Muscle of arm (tissue), 12 donors: Measurements from ENCODE around the gene THTPA. TPM values are rescaled to one million over a fixed set of nuclear protein-coding genes. Genes with fewer than 3 reads are reported as not detected.

ENCODE experiments used
- DNase-seq: peaks from one replicate; pipeline ENCODE4 v3.0.0-alpha.2; 2013
- polyA plus RNA-seq, 12 donors: library from polyadenylated mRNA; unstranded; fragments of 120-200 nt; gene quantifications; one replicate each; pipeline ENCODE4 v1.2.1, GENCODE V29; 2013; ENCODE audit not compliant: insufficient read length in 12 of 12

The THTPA gene
- polyA plus RNA-seq, 12 donors: 8.9 to 14.0 (median 11.1) TPM; not detected in 2

DNA sequence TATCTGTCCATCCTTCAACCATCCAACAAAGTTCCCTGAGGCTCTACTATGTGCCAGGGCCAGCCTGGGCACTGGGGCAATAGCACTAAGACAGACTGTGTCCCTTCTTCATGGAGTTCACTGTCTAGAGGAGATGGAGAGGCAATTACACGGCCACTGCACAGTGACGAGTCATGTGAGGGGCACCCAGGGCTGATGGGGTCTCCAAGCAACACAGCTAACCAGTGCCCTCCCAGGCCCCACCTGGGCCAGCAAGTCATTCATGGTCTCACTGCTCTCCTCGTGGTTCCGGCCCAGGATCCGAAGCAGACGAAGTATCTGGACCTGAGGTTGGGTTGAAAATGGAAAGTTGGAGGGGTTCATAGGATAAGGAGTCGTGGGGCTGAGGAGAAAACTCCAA lies 8.8 kb downstream of the THTPA start:
- no peak for DNase-seq

DNA sequence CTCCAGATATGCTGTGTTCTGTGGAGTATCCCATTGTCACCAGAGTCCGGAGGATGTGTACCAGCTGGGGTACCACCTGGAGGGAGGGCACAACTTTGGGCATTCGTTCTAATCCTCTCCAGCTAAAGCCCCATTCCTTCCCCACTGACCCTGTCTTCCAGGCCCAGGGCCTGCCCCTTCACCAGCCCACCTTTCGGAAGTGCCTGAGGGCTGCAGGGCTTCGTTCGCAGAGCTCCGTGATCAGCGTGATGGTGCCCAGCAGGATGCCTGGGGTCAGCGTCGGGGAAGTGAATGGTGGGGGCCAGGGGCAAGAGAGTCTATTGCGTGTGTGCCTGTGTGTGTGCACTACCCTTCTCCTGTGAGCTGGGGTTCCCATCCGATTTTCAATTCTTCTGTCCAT lies 9.6 kb downstream of the THTPA start:
- DNase-seq: no peak

DNA sequence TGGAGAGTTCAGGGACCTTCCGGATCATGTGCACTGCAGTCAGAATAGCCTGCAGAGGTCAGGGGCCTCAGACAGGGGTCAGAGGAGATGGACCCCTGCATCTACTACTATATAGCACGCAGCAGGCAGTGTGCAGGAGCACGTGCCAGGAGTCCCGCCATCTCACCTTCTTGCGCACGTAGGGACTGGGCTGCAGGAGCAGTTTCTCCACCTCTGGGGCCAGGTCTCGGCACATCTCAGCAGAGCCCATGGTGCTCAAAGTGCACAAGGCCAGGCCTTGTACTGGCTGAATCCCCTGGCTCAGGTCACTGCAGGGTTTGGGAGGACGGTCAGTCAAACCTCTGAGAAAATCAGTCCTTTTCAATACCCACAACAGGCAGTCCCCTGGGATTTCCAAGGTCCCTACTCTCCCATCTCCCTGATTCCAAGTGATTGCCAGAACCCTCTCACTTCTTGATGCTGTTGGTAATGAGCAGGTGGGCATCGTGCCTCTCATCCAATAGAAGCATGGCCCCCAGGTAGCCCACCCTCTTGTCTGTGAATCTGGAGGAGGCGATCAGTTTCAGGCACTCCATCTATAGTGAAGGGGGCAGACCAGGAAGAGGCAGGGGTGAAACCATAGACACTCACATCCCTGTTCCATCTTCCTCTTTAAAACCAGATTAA lies 10.2 kb downstream of the THTPA start:
- no peak for DNase-seq

DNA sequence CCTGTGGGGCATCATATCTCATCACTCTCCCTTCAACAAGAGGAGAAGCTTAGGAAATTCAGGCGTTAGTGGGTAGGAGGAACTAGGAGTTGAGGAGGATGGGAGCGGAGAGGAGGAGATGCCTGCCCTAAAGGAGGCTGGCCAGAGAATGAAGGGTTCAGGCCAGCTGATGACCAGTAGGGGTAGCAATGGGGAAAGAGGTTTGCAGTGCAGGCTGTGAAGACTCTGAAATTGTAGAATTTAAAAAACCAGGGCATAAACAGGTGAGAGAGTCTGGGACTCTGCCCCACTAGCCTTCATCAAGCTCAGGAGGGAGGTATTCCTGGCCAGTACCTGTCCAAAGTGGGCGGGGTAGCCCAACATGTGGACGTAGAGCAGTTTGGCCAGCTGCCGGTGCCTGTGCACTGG lies 10.7 kb downstream of the THTPA start:
- DNase-seq: no peak

DNA sequence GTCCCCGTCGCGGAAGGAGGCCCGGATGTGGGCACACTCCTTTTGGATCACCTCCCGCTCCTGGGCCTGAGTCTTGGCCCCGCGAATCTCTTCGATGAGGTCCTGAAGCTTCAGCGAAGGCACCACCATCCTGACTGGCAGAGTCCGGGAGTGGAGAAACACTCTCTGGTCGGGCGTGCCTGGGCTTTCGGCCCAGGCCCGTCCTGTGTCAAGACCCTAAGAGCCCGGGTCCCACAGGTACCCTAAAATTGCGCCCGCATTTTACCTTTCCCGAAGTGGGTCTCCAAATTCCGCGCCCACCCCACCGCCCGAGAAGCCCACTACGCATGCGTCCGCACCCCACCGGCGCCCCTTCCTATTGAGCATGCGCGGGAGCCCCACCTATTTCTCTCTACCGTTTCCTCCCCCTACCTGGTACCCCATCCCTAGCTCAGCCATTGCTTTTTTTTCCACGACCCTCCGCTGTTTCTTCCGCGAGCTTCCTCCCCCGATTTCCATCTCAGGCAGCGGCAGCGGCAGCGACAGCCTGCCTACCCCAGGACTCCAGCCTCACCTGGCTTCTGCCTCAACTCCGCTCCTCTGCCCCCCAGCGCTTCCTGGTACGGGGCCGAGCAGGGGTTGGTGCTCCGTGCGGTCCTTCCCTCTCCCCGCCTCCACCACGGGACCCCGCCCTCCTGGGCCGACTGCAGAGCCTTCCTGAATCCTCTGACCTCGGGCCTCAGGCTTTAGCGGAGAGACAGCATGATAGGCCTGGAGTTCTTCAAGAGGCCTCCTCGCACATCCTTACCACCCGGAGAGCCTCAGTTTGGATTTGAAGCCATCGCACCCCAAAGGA lies 11.3 kb downstream of the THTPA start, which contains the start of gene AP1G2:
AP1G2 (minus strand) TSS at position 606 of the 835 bp plus-strand sequence; CDS start at position 129, 477 bp downstream.
- DNase-seq: peak; percentile 69

DNA sequence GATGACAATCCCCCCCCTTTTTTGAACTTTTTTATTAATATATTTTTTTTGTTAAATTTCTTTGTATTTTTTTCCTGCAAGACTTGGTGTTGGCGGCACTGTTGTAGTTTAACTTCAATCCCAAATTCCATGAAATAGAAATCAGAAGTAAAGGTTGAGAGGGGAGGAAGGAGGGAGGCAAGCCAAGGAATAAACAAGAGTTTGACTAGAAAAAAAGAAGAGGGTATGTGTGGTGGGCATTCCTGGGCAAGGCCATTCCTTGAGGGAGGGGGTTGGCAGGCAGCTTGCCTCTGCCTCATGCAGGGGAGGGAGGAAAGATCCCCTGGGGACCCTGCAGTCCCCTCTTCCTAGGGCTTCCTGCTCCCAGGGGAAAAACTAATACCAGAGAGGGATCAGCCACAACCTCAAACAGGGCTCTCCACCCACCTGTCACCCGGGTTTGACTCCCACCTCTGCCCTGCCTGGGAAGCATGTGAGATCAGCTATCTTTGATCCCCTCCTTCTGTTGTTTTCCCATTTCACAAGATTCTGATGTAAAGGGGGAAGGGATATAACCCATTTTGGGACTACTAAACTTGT lies 12.0 kb downstream of the THTPA start:
- no peak for DNase-seq

DNA sequence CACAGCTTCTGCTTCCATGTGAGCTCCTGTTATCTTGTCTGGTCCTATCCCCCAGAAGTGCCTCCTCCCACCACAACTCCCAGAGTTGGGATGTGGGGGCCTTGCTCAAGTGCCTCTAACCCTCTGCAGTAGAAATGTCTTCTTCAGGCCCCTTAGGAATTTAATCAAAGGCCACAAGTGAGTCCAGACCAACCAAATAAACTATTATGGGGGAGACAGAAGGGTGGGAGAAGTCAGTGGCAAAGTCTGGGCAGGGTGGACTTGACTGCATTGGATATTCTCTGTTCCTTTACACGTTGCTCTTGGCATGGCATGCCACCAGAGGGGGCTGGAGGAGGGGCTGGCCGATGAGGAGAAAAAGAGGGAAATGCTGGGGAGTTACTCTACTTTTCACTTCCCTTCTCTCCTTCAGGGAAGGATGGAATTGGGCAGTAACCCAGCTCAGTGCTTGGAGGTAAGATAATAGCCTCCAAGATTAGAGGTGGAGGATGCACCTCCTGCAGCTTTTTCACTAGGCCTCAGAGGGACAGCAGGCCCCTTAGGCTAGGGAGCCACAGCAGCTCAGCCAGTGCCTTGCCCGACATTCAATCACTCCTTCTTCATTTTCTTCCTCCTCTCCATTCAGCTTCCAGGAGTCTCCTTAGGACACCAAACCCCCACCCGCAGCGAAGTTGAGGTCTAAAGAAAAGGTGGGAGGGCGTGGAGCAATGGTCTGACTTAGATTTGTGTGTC lies 12.7 kb downstream of the THTPA start:
- no peak for DNase-seq

DNA sequence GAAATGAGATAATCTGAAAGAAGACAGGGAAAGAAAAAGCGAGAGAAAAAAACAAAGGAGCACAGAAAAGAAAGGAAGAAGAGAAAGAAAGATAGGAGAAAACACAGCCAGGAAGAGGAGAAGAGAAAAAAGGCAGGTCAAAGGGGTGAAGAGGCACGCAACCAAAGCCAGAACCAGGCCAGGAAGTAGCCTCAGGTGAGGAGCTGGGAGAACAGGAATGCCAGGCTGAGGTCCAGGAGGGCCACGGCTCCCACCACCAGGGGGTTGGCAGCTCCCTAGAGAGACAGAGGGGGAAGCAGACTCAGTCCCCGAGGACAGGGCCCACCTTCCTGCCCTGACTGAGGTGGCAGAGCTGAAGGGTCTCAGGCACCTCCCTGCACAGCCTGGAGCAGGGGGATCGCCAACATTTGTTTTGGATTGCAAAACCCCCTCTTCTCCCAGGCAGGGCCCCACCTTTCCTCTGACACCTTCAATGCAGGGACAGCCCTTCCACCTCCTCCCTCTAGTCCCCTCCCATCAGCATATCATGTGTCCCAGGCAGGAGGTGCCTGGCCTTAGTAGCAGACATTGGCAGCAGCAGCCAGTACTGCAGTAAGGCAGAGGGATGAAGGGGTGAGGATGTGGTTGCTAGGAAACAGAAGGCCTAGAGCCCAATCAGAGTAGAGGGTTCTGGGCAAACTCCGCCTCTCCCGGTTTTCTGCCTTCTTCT lies 13.5 kb downstream of the THTPA start:
- DNase-seq: no peak

DNA sequence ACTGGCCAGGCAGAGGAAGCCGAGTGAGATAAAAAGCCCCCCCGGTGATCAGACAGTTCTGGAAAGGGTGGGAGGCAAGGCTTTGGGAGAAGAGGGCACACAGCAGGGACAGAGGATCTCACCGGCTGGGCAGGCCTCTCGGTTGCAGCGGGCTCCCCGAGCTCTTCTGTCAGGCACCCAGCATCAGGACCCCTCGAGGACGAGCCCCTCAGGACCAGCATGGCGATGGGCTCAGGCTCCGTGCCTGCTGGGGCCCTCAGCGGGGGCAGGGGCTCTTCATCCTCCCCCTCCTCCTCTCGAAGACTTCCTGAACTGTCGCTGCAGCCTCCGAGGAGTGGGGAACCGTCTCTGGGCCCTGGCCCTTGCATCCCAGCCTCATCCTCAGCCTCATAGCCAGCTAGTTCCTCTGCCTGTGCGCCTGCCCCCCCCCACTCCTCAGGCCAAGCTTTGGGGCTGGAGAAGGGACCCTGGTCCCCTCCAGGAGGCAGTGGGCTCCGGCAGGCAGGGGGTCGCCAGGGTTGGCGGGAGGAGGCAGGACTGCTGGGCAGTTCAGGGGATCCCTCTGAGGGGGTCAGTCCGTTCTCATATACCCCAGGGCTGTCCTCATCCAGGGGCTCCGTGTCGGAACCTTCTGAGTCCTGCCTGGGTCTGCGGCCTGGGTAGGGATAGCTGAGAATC lies 14.9 kb downstream of the THTPA start:
- DNase-seq: no peak

DNA sequence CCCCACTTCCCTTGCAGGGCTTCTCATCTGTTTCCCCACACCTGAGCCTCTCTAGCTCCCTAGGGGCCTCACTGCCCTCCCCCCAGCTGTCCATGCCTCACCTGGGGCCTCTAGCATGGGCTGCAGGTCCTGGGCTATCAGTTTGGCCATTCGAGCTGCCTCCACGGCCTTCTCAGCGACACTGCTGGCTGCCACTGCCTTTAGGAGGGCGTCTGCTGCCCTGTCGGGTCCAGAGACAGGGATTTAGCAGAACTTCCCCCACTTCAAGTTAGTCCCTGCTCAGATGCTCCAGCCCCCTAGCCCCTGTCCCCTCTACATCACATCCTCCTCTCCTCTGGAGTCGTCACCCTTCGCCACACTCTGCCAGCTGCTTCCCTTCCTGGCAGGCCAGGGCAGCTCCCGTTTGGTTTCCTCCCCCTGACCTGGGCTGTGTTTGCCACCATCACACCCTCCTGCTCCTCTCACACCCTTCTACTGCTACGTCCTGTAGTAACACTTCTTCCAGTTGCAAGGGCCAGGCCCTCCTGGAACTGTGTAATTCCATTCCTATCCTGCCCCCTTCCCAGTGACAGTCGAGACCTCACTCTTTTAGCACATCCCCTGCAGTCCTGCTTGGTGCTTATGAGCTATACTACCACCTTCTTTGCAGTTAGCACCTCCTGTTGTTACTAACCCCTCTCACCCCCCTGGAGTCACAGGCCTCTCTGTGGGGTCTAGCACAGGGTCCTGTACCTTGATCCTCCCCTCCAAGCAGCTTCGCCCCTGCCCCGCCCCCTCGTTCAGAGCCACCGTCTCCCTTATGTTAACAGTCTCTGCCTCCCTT lies 15.8 kb downstream of the THTPA start:
- no peak for DNase-seq

DNA sequence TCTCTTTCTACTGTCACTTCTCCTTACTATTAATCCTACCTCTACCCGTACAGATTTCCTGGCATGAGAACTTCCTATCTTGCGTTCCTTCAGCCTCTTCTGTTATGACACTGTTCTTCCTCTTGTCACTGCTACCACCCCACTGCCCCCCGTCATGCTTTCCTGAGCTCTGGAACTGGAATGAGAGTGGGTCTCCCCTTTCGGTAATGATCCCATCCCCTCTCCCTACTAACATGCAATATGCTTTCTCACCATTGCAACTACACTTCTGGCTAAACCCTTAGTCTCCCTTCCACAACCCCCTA lies 16.4 kb downstream of the THTPA start:
- no peak for DNase-seq

DNA sequence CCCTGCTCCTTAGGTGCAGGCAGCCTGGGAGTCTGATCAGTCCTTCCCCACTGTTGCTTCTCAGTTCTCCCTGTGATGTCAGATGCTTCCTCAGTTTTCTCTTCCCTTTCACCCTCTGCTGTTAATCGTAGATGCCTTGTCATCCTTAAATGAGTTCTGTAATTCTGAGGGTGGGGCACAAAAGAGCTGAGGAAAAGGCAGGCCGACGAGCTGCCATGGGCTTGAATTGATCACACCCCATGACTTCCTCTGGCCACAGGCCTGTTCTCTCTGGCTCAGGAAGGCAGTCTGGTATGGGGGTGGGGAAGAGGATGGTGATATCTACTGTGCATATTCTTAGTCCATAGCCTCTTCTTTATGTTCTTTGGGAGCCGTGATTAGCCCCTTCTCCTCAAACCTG lies 16.8 kb downstream of the THTPA start:
- DNase-seq: no peak

DNA sequence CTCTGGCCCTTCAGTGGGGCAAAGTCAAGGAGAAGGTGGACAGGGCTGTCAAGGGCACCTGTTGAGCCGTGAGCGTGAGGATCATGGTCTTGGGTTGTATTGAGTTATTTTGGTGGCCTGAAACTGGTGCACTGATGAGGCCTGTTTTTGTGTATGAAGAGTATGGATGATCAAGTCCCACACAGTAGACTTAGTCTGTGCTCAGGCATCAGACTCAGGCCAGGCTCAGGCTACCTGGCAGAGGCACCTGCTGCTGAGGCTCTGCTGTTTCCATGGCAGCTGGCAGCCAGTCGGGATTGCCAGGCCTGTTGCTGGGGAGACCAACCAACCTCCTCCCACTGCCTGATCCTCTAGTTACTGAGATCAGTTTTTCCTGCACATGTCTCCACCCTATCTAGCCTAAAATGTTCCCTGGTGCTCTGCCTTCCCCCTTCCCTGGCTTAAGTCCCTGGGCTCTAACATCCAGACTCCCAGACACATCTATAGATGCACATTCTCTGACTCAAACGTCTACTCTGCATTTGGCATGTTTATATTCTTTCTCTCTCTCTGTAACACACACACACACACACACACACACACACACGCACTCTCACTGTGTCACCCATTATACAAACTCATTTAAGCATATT lies 17.4 kb downstream of the THTPA start:
- DNase-seq: no peak

DNA sequence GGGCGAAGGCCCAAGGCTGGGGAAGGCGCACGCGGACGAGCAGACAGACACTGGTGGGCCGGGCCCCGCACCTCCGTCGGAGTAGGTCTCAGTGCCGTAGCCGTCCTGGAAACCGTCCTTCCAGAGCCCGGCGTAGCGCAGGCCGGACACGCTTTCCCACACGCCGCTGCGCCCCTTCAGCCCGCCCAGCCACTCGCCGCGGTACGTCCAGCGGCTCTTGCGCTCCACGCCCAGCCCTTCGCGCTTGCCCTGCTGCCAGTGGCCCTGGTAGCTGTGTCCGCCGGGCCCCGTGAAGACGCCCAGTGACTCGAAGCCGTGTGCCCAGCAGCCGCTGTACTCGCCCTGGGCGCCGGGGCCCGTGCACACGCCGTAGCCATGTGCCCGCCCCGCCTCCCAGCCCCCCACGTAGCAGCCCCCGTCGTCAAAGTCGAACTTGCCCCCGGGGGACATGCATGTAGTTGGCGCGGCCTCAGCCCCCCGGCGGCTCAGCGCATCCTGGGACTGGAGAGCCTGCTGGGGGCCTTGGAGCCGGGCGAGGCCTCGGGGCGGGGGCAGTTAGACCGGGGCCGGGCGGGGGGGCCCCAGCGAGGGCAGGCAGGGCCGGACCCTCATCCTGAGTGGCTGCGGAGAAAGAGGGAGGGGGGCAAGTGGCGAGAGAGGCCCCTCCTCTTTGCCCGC lies 21.1 kb downstream of the THTPA start:
- DNase-seq: no peak

DNA sequence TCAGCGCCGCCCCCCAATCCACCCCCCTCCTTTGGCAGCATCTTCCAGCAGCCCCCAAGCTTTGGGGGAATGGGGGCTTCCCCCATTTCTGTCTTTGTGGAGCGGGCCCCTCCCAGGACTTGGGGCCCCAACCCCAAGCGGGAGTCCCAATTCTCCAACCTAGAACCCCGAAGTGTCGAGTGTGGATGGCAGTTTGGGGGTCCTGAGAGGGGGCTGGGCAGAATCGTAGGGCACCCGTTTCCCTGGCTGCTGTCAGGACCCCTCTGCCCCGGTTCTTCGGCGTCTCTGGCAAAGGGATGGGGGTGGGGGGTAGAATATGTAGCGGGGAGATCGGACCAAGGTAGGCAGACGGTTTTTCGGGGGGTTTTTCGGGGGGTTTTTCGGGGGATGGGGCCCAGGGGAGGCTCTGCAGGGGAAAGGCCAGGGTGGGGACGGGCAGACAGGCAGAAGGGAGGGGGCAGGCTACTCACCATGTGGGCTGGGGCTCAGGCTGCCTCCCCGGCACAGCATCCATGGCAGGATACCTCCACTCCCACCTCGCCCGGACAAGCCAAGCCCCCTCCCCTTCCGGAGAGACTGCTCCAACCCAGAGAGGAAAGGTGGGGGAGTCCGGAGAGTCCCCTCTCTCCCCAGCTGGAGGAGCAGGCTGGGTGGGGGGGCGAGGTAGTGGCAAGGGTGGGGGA lies 21.8 kb downstream of the THTPA start:
- DNase-seq: no peak

DNA sequence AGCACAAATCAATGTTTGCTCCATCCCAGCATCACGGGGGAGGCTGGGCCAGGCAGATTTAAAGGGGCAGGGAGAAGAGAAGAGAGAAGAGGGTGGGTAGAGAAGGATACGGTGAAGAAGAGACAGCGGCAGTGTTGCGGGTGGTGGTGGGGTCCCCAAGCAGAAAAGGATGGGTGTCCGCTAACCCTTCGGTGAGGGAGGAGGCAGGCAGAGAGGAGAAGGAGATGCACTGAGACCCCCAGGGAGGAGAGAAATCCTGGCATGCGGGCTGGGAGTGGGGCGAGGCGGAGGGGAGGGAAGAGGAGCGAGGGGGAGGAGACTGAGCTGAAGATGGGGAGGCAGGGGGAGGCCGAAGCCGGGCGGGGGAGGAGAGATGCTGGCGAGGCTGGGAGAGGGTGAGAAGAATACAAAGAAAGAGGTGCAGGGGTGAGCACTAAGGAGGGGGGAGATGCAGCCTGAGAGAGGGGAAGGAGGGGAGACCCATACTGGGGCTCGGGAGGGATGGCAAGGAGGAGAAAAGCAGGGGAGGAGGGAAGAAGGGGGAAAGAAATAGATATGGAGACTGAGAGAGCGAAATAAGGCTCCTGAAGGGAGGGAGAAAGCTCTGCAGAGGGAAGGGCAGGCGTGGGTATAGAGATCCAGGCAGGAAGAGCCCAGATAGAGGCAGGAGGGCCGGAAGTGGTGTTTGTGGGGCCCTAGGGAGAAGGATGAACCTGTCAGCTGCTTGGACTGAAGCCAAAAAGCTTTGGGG lies 22.7 kb downstream of the THTPA start, which contains the start of gene JPH4:
JPH4 (minus strand) TSS at position 231 of the 751 bp plus-strand sequence. CDS start 1,337 bp downstream, outside the sequence.
- no peak for DNase-seq

DNA sequence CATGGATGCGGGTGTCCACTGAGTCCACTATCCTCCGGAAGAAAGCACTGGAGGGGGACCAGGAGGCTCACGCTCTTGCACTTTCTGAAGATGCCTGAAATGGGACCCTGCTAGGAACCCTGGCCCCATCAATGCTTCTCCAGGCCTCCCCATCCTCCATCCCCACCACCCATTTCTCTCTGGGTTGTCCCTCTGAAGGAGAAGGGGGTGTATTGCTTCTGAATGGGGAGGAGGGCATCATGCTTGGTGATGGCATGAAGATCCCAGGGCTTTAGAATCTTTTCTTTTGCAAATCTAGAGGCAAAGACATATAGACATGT lies 23.2 kb downstream of the THTPA start:
- no peak for DNase-seq

DNA sequence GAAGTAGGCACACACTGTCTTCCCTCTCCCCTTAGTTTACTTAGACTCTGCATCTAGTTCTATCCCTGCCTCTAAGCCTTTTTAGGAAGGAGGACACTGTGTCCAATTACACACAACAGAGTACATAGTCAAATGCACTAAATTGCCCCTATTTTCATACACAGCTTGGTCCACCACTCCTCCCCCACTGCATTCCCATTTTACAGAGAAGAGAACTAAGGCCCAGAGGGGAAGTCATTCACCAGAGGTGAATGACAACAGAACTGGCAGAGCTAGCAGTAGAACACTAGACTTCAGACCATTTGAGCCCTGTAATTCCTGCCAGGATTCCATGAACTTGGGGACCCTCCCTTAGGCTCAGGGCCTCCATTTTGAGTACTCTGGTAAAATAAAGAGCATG lies 23.7 kb downstream of the THTPA start:
- no peak for DNase-seq
